Inflammatory macrophage (primary cell): ENCODE results near the gene EYA4.

Source experiments
- DNase-seq, 2 donors: peaks; one replicate each; pipeline ENCODE4 v3.0.0-alpha.2; 2020 to 2022
- total RNA-seq, 18 experiments: gene quantifications; one replicate each; lab custom pipeline; 2026; ENCODE audit warnings: mixed read lengths in 6 of 18, inconsistent platforms in 2 of 18; lab: John Stamatoyannopoulos, UW

EYA4 gene, protein sequence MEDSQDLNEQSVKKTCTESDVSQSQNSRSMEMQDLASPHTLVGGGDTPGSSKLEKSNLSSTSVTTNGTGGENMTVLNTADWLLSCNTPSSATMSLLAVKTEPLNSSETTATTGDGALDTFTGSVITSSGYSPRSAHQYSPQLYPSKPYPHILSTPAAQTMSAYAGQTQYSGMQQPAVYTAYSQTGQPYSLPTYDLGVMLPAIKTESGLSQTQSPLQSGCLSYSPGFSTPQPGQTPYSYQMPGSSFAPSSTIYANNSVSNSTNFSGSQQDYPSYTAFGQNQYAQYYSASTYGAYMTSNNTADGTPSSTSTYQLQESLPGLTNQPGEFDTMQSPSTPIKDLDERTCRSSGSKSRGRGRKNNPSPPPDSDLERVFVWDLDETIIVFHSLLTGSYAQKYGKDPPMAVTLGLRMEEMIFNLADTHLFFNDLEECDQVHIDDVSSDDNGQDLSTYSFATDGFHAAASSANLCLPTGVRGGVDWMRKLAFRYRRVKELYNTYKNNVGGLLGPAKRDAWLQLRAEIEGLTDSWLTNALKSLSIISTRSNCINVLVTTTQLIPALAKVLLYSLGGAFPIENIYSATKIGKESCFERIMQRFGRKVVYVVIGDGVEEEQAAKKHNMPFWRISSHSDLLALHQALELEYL
- 0 to 0.26 (median 0.10) reads per million in 18 experiments for total RNA-seq

DNA sequence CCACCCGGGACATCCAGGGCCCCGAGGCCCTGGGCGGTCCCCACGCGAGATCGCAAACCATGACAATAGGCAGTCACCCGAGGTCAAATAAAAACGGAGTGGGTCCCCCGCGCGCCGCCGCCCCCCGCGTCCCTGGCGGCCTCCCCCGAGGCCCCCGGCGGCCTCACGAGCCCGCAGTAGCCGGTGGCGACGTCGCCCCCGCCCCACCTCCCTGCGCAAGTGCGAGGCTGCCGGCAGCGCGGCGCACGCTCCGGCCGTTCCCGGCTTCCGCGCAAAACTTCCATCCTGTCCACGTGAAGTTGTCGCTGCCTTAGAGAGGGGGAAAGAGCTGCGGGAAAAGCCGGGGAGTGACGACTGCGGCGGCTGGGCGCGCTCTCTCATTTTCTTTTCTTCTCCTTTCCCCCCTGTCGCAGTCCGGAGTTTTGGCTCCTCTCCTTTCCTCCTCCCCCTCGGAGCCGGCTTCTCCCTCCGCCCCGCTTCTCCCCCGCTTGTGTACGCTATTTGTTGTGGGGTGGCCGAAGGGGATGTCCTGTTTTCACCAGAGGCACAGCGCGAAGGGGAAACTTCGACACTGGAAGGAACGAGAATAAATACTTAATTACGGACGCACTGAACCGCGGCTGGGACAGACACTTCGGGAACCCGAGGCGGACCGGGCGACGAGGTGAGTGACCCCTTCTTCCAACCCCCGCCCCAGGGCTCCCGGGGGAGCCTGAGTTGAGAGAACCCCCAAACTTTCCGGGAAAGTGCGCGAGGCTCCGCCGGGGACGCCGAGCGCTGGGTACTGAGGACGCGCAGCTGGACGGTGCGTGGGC is at the start of gene EYA4:
Gene EYA4, plus strand, starts transcription at position 272 of the 815 bp plus-strand sequence. CDS start 33,424 bp downstream, outside the sequence.
- DNase-seq: no peak

DNA sequence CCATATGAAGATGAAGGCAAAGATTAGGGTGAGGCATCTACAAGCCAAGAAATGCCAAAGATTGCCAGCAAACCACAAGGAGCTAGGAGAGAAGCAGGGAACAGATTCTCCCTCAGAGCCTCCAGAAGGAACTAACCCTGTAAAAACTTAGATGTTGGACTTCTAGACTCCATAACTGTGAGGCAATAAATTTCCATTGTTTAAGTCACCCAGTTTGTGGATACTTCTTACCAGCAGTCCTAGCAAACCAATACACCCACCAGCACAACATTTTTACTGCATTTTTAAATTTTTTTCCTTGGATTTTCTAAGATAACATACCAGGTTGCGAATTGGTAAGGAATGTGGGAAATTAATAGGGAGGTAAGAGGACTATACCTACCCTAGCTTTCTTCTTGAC is 47.8 kb upstream of the EYA4 start:
- no peak for DNase-seq

DNA sequence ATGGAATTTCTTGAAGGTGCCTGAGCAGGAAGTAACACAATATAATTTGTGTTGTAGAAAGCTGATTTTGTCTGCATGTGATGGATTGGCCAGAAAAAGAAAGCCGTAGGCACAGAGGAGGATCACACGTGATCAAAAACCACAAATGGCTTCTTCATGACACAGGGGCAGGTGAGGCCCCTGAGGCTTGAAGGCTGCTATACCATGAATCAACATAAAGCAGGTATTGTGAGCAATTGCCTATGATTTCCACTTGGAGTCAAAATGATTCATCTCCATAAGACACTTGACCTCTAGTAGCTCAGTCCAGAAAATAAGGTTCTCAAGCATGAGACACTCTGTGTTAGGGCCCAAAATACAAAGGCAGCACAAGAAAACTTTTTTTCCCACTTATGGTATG is 42.4 kb upstream of the EYA4 start:
- DNase-seq: no peak

DNA sequence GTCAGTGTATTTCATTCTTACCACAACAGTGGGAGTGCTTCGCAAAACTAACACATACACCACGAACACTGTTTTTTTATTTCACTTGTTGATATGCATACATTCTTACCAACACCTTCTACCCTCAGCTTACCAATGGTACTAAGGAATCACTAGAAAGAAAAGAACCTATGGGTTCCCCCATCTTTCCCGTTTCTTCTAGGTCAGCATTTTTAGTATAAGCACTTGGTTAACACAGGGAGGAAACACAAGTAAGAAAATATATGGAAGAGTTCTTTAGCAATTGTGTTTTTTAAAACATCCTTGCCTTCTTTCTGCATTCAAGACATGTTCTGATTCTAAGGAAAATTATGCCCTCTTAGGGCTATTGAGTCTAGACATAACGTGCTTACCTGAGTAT is 39.9 kb upstream of the EYA4 start:
- DNase-seq: no peak

DNA sequence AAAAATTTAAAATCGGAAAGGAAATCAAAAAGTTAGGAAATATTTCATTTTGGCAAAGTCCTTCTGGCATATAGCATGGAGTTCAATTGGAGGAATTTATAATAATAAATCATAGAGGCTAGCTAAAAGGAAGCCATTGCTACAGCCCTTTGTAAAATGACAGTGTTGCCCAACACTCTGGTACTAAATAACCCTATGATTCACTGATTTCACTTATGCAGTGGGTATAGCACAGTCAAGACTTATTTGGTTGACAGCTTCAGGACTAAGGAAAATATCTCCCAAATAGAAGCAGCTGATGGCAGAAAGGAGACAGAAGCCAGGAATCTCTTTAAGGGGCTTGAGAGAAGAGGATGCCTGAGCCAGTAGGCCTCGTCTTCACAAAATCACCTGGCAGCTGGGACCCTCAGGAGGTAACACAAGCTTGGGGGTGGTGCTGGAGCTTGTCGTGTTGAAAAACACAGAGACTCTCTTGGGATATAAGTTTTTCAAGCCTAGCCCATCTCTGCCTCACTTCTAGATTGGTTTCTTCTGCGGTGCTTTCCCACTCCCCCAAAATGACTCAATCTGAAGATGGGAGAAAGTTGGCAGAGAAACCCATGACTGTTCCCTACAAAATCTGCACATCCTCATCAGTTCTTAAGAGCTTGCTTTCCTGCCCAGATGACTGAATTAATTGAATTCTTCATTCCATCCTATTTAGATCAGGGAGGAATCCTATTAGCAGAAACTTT is 38.4 kb upstream of the EYA4 start:
- no peak for DNase-seq

DNA sequence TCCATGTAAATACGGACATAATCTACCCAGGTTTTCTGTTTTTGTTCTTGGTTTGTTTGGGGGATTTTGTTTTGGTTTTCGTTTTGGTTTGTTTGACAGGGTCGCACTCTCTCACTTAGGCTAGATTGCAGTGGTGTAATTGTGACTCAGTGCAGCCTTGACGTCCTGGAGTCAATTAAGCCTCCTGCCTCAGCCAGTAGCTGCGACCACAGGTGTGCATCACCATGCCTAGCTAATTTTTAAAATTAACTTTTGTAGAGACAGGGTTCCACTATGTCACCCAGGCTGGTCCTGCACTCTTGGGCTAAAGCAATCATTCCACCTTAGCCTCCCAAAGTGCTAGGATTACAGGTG is 37.8 kb upstream of the EYA4 start:
- DNase-seq: no peak

DNA sequence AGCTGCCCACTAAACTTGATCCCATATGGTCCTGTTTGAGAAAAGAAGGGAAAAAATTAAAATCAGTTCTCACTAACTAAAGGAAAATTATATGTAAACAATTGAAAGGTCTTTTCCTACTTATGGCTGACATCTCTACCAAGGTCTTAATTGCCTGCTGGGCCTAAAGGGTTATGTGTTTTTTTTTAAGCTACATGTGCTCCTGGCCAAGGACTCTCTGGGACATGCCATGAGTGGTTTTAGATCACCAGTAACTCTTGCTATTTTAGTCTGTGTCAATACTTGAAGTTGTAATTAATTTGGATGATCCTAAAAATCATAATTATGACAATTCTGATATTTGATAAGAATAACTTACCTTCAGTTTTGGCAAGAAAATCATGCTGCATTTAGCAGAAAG is 35.9 kb upstream of the EYA4 start:
- no peak for DNase-seq

DNA sequence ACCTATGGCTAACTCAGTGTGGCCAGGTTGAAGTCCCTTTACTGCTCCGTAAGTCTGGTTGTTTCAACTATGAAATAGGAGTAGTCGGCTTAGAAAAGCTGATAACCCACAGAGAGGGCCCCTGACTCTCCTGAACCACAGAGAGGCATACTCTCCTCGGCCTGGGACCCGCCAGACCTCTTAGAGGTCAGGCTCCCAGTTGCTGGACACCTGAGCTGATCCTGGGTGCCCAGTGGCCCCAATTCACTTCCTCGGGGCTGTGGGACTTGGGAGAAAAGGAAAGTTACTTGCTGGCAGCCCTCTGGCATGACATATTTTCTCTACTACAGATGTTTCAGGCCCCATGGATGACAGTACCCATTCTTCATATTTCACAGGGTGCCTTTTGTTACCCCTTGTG is 34.2 kb upstream of the EYA4 start:
- no peak for DNase-seq

DNA sequence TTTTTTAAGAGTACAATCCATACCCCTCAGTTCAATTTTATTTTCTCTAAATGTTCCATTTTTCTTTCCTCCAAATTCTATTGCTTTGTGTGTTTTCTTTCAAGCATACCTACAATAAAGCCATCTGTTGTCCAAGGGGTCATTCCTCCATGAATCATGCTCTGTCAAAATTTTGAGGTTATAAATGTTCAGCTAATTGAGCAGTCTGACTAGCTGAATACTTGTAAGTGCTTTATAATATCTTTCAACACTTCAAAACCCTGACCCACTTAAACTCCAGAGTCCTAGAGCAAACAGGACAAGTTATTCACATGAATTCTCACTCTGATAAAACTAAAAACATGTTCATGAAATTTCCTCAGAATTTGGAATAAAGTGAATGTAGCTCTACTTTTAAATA is 33.4 kb upstream of the EYA4 start:
- DNase-seq: no peak

DNA sequence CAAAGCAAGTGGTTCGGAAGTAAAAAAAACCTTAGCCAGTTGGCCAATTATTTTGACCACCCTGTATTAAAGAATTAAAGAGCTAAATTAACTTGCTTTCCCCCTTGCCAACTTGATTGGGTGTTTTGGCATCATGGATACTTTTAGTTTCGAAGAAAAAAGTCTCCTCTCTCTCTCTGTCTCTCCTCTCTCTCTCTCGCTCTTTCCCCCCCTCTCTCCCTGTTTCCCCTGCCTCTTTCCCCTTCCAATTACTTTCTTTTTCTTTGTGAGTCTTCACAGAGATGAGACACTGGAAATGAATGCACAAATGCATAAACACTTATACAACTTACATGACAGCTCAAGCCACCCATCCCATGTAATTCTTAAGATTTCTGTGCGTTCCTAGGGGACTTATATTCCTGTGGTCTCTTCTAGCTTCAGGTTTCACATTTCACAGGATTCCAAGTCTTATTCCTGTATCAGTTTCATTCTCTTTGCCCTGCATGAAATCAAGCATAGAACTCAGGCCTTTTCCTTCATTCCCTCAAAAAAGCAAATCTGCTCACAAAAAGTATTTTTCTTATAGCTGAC is 32.9 kb upstream of the EYA4 start:
- DNase-seq: no peak

DNA sequence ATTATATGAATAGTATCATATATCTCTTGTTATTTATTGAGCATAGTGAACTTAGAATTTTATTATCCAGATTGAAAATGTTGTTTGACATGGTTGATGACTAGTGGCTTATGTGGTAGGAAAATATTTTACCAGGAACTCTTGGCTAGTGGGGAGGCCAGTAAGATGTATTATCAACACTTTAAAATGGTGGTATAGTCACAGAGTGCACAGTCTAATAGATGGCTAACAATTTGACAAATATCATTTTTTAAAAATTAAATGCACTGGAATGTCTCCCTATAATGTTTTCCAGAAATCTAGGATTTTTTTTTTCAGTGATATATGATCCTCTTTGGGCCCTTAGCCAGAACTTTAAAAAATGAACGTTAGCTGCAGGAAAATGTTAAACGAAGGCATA is 26.9 kb upstream of the EYA4 start:
- DNase-seq: no peak

DNA sequence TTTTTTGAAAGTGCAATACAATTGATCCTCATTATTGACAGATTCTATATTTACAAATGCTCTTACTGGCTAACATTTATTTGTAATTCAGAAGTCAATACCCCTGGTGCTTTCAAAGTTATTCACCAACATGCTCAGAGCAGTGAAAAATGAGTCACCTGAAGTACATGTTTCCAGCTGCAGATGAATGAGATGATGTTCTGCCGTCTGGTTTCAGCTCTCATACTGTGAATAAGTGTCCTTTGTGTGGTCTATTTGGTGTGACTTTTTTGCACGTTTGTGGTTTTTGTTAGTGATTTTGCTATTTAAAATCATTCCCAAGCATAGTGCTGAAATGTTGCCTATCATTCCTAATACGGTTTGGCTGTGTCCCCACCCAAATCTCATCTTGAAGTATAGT is 22.3 kb upstream of the EYA4 start:
- no peak for DNase-seq

DNA sequence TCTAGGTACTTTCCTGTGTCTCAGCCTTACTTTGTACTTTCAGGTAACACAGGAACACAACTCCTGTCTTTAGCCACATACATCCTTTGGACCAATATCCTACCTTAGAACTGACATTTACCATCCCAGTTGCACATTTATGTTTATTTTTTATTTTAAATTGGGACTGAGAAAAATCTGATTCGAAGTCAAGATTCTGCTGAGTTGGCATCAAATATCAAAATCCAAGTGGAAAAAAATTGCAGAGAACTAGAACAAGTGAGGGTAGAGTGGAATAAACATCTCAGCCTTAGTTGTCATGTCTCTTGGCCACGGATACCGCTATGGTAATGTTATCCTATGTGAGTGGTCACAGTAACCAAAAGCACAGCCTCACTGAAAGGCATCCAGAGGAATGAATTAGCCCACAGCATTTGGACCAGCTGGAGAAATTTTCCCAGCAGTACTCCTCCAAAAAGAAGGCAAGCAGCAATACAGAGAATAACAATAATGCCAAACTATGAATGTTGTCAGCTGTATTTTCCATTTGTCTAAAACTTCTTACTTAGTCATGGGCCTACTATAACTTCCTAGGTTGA is 17.6 kb upstream of the EYA4 start:
- DNase-seq: no peak

DNA sequence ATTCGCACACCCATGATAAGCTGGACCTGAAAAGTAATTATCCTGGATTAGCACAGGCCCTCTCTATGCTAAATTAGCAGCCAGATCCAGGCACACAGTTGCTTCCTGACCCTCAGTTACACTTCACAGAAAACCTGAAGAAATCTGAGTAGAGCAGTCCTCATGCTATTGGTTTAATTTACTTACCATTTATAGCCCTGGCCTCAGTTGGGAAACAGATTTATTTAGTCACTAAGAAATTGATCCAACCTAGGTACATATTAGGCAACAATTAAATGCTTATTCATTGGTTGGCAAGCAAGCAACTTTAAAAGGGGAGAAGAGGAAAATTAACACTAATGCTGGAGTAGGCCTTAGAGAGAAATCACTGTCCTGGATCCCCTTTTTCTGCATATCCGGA is 15.6 kb upstream of the EYA4 start:
- DNase-seq: no peak

DNA sequence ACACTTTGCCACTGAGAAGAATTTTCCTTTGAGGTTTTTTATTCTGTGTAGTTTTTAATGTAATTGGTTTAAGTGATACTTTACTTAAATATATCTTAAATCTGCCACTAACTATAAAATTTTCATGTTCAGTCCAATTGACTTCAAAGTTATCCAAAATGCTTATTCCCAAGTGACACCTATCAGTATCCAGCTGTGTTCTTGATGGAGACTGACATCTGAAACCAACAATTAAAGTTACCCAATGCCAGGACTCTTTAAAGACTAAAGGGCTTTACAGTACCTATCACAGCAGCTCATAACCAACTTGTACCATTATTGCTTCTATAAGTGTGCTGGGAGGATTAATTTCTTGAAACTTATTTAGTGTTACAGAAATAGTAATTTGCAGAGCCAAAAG is 13.8 kb upstream of the EYA4 start:
- DNase-seq: no peak

DNA sequence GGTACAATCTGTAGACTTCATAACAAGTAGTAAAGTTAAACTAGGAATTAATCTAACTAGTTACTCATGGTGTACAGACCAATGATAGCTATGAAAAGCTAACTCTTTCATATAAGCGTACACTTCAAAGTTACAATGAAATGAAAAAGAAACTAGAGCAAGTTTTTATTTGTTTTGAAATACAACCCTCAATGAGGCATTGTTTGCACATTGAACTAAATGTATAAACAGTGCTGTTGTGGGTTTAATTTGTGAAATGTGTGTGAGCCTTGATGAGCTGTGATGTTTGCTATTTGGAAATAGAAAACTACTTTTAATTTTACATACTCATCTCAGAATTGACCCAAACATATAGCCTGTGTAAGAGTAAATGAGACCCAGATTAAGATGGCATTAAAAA is 11.1 kb upstream of the EYA4 start:
- no peak for DNase-seq

DNA sequence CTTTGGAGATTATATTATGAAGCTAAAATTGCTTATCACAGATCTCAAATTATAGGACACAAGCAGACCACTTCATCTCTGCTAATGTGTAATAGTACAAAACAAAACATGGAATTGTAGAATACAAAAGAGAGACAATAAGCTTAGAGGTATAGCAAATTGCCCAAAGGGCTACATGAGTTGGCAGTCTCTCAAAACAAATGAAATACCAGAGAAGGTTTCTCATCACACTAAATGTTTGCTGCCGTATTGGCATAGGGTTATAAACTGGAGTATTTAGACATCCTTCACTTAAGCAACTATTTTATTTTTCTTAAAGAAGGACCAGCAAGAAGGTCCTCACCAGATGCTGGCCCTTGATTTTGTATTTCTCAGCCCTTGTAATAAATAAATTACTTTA is 5.9 kb upstream of the EYA4 start:
- no peak for DNase-seq

DNA sequence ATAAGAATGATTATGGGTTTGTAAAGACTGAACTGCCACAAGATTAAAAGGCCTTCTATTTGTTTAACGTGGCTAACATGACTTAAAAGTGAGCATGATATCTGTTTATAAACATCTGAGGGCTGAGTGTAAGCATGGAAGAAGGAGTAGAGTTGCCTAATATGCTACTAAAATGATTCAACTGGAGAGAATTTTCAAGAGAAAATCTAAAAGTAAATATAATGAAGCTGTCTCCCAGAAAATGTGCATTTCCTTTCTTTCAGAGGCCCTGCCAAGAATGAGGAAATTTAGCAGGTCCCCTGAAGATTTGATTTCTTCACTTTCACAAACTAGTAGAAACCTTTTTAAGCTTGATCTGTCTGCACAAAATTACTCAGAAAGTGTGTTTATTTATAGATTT is 4.2 kb upstream of the EYA4 start:
- no peak for DNase-seq

DNA sequence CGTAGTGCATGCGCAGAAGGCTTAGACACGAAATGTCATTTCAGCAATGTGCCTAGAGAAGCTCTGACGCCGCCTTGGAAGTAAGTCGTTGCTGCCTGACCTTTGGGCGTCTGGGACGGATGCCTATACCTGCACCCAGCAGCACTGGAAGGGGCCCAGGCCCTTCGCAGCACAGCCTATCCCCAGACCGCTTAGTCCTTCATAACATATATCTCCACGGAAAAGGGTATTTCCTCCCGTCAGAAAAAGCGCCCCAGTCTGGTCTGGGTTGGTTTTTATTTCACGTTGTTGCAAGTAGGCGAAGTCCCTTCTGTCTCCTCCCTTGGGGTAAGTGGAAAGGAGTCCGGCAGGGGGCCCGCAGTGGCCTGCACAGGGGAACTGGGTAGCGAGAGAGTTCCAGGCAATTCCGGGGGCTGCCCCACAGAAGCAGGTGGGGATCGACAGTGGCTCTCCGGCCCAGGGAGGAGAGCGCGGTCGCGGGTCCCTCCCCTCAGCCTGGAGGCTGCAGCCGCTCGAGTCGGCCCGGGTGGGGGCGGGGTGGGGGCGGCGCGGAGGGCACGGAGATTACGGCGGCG is 559 bp upstream of the EYA4 start:
- DNase-seq: no peak

DNA sequence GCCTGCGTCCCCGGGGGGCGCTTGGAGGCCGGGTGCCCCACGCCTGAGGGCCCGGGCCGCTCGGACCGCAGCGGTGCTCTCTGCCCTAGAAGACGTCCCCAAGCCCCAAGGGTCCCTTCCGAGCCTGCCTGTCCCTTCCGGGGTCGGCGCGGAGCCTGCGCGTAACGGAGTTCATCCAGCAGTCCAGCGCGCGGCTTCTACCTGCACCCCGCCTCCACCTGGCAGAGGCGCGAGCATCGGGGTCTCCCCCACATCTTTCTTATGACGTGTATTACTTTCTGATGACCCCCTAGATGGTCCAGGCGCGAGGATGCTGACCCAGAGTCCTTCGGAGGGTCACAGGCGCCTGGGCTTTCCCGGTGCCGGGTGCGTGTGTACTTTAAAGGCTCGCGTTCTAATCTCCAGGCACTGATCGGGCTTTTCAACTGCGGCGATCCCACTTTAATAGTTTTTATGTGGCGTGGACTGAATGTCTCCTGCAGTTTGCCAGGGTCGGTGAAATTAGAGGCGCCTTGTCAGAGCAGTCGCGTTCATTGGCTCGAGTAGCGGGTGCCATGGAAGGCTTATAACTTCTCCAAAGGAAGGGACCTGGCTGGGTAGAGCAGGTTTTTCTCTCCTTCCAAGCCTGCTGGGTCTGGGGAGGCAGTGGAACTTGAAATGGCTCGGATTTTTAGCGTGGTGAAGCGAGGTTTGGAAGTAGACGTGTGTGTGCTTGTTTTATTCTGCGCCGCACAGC is 912 bp downstream of the EYA4 start:
- DNase-seq: no peak
